Activated T-helper 1 cell treated with anti-CD3 and anti-CD28 coated beads, Interleukin-12 subunit alpha, Interleukin-12 subunit beta, Interleukin-2, Interleukin-4 antibody, amounts not matched to agents 30 ng/mL and 10 ng/mL and 1 ng/mL, durations not matched to agents 14 hours and 24 hours and 36 hours (primary cell): Measurements from ENCODE around the gene GALNT13. TPM values are rescaled to one million over a fixed set of nuclear protein-coding genes. Genes with fewer than 3 reads are reported as not detected.

Experiments used
- DNase-seq: peaks from one replicate; pipeline ENCODE4 v3.0.0; 2021; ENCODE audit warnings: low spot score
- H3K27ac Mint-ChIP-seq: one replicate; pipeline ENCODE4 v1.8.0; 2021; ENCODE audit warnings: mild to moderate bottlenecking, mixed read lengths
- H3K27me3 Mint-ChIP-seq: one replicate; pipeline ENCODE4 v1.8.0; 2022; ENCODE audit warnings: mild to moderate bottlenecking, moderate library complexity, mixed read lengths; ENCODE audit not compliant: insufficient read depth
- H3K36me3 Mint-ChIP-seq: one replicate; pipeline ENCODE4 v1.8.0; 2021; ENCODE audit warnings: low read depth, mixed read lengths
- H3K4me1 Mint-ChIP-seq: one replicate; pipeline ENCODE4 v1.8.0; 2021; ENCODE audit warnings: low read depth, mixed read lengths
- H3K4me3 Mint-ChIP-seq: one replicate; pipeline ENCODE4 v1.8.0; 2021; ENCODE audit warnings: mild to moderate bottlenecking, moderate library complexity, mixed read lengths
- H3K9me3 Mint-ChIP-seq: one replicate; pipeline ENCODE4 v1.8.0; 2021; ENCODE audit warnings: mixed read lengths
- intact Hi-C: fragments of 100-400 bp; cut with micrococcal nuclease; formaldehyde crosslinking; loops from one replicate; pipeline ENCODE4 v1.15.1; 2024
- total RNA-seq: library from RNA; stranded (reverse); gene quantifications from 2 replicates; pipeline ENCODE4 v1.2.3, GENCODE V29; 2022

Gene GALNT13
- total RNA-seq, 1 donor from 2014 or later = not detected

DNA sequence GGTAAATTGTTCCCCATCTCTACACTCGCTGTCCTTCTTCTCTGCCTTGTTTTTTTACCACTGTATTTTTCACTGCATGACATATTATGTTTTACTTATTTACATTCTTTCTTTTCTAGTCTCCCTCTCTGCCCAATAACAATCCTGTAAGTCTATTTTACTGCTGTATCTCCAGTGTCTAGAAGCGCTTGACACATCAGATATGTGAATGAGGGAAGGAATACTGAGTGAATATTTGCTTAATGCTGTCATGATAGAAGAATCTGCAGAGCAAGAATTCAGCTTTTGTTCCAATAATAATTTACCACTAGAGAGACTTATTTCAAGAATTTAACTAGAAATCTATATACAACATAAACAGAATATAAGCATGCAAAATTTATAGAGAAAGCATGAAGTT, 99.5 kb downstream of the GALNT13 start:
- no peak overlapping the region for H3K27ac Mint-ChIP-seq
- no peak overlapping the region for H3K4me3 Mint-ChIP-seq
- H3K36me3 Mint-ChIP-seq = no peaks in the 10 kb centered on the region
- no peaks in the 10 kb centered on the region for H3K4me1 Mint-ChIP-seq
- no peaks in the 10 kb centered on the region for H3K27me3 Mint-ChIP-seq
- no peaks in the 10 kb centered on the region for H3K9me3 Mint-ChIP-seq
- intact Hi-C loops = no loop called here
- no peak for DNase-seq

DNA sequence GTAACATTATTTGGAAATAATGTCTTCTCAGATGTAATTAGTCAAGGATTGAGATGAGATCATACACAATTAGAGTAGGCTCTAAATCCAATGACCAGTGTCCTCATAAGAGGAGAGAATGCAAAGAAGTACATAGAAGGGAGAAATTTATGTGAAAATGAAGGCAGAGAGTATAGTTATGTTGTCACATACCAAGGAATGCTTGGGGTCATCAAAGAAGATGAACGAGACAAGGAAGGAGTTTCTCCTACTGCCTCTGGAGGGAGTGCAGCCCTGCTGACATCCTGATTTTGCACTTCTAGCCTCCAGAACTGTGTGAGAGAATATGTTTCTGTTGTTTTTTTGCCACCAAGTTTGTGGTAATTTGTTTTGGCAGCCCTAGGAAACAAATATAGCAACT, 100.1 kb downstream of the GALNT13 start:
- no peaks in the 10 kb centered on the region for H3K36me3 Mint-ChIP-seq
- no peaks in the 10 kb centered on the region for H3K9me3 Mint-ChIP-seq
- no peaks in the 10 kb centered on the region for H3K4me1 Mint-ChIP-seq
- H3K27ac Mint-ChIP-seq = no peak overlapping the region
- no peak overlapping the region for H3K4me3 Mint-ChIP-seq
- DNase-seq = no peak
- intact Hi-C loops = no loop called here
- no peaks in the 10 kb centered on the region for H3K27me3 Mint-ChIP-seq

GRCh38 chr2:153972412-153972811, 100.7 kb downstream of the GALNT13 start:
- intact Hi-C loops = no loop called here
- Mint-ChIP-seq H3K36me3 (no peaks in the 10 kb centered on the region), H3K27ac (no peak overlapping the region), H3K27me3 (no peaks in the 10 kb centered on the region), H3K4me1 (no peaks in the 10 kb centered on the region), H3K9me3 (no peaks in the 10 kb centered on the region), H3K4me3 (no peak overlapping the region)
- no peak for DNase-seq

DNA sequence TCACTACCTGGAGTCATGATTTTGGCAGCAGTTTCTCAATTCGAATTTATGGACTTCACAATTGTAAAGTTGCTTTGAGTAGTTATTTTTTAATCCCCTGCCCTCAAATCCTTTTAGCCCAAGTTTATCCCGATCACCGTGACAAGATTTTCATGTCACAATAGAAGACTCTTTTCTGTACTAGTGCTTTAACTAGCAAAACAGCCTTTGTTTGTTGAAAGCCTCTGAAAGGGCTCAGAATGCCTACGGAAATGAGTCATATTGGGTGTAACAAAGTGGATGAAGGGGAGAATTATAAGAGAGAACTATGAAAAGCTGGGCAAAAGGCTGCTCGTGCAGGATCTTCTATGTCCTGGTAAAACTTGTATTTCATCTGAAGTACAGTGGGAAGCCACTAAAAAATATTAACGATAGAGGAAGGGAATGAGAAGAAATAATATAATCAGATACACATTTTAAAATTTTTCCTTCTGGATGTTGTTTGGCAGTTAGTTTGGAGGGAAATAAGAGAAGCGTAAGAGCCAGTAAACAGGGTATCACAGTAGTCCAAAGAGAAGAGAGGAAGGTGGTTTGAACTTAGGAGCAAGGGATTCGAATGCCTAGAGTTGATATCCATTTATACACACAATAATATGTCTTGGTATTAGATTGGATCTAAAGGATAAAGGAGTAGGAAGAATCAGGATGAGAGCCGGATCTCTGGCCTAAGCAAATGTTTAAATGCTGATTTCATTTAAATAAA, 114.9 kb downstream of the GALNT13 start:
- H3K27ac Mint-ChIP-seq = no peak overlapping the region
- no peaks in the 10 kb centered on the region for H3K9me3 Mint-ChIP-seq
- no peak overlapping the region for H3K4me3 Mint-ChIP-seq
- H3K36me3 Mint-ChIP-seq = no peaks in the 10 kb centered on the region
- no peak for DNase-seq
- H3K27me3 Mint-ChIP-seq = no peaks in the 10 kb centered on the region
- H3K4me1 Mint-ChIP-seq = no peaks in the 10 kb centered on the region
- intact Hi-C loops = no loop called here

DNA sequence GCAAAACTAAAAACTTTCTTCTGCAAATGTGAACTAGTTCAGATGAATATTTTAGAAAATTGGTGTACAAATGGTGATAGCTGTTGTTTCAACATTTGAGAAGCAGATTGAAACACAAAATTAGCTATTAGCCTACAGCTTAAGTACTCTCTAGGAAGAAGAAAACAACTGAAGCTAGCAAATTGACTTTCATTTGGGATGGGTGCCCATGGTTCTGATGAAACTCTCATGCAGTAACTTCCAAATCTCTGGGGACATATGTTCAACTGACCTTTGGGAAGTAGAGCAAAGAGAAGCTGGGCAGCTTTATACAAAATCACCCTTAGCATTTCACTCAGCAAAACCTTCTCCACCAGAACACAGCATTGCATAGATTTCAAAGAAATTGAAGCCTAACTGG, 119.0 kb downstream of the GALNT13 start:
- Mint-ChIP-seq H3K27ac (no peak overlapping the region), H3K4me1 (no peaks in the 10 kb centered on the region), H3K36me3 (no peaks in the 10 kb centered on the region), H3K9me3 (no peaks in the 10 kb centered on the region), H3K27me3 (no peaks in the 10 kb centered on the region), H3K4me3 (no peak overlapping the region)
- DNase-seq = no peak
- intact Hi-C loops = no loop called here

DNA sequence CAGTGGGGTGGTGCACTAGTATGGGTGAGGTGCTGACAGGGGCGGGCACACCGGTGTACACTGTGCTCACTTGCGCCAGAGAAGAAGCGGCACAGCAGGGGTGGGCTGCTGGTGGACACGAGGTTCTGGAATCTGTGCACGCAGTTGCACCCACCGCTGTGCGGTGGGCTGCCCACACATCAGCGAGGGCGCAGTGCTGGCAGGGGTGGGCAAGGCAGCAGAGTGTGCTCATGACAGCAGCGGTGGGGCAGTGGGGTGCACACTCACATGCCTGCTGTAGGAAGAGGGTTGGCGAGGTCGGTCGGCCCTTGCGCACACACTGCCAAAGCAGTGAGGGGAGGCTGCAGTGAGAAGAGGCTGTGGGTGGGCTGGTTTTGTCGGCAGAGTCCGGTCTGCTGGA, 141.8 kb downstream of the GALNT13 start:
- intact Hi-C loops = no loop called here
- Mint-ChIP-seq H3K9me3 (peaks cover 16% of the 10 kb centered on the region), H3K36me3 (no peaks in the 10 kb centered on the region), H3K4me1 (no peaks in the 10 kb centered on the region), H3K4me3 (no peak overlapping the region), H3K27me3 (no peaks in the 10 kb centered on the region), H3K27ac (no peak overlapping the region)
- no peak for DNase-seq

- Mint-ChIP-seq H3K27me3 (no peaks in the 10 kb centered on the region), H3K4me1 (no peaks in the 10 kb centered on the region), H3K4me3 (no peak overlapping the region), H3K27ac (no peak overlapping the region), H3K9me3 (peaks cover 16% of the 10 kb centered on the region), H3K36me3 (no peaks in the 10 kb centered on the region)
- intact Hi-C loops = no loop called here
- no peak for DNase-seq
Measured at GRCh38 chr2:154015233-154015632, 143.5 kb downstream of the GALNT13 start.

DNA sequence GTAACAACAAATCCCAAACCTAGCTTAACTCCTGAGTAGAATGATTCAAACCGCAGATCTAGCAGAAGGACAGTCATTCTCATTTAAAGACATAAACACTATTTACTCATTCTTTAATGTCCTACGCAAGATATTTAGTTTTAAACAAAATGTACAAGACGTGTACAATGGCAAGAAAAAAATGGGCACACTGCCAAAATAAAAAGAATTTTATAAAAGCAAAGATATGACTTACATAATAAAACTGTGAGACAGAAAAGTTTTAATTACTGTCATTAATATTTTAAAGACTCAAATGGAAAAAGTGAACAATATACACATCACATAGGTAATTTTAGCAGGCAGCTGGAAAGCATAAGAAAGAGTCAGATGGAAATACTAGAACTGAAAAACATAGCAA, 157.8 kb downstream of the GALNT13 start:
- DNase-seq = no peak
- Mint-ChIP-seq H3K4me3 (no peak overlapping the region), H3K9me3 (peaks cover 8% of the 10 kb centered on the region), H3K27me3 (no peaks in the 10 kb centered on the region), H3K27ac (no peak overlapping the region), H3K36me3 (no peaks in the 10 kb centered on the region), H3K4me1 (no peaks in the 10 kb centered on the region)
- intact Hi-C loops = no loop called here

DNA sequence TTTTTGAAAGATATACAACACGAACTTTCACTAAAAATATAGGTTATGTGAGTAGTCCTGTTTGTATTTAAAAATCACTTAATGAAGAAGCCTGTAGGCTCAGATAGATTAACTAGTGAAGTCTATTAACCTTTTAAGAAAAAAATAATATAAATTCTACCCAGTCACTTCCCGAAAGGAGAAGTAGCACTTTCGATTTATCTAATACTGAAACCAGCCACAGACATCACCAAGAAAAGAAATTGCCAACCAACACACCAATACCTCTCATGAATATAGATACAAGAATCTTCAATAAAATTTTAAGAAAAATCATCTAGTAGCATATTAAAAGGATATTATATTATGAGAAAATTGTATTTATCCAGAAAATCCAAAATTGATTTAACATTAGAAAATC, 160.5 kb downstream of the GALNT13 start:
- H3K27me3 Mint-ChIP-seq = no peaks in the 10 kb centered on the region

GRCh38 chr2:154046493-154046892, 174.8 kb downstream of the GALNT13 start:
- Mint-ChIP-seq H3K9me3 (no peaks in the 10 kb centered on the region), H3K27me3 (no peaks in the 10 kb centered on the region), H3K36me3 (no peaks in the 10 kb centered on the region), H3K27ac (no peak overlapping the region), H3K4me1 (no peaks in the 10 kb centered on the region), H3K4me3 (no peak overlapping the region)
- no peak for DNase-seq
- intact Hi-C loops = no loop called here

More for the DNA sequence above, 160.5 kb downstream of the GALNT13 start:
- Mint-ChIP-seq H3K36me3 (no peaks in the 10 kb centered on the region), H3K4me3 (no peak overlapping the region), H3K4me1 (no peaks in the 10 kb centered on the region), H3K9me3 (no peaks in the 10 kb centered on the region), H3K27ac (no peak overlapping the region)
- no peak for DNase-seq
- intact Hi-C loops = no loop called here

- H3K4me1 Mint-ChIP-seq = no peaks in the 10 kb centered on the region
- no peaks in the 10 kb centered on the region for H3K9me3 Mint-ChIP-seq
- H3K4me3 Mint-ChIP-seq = no peak overlapping the region
- no peak overlapping the region for H3K27ac Mint-ChIP-seq
- no peak for DNase-seq
- intact Hi-C loops = no loop called here
- H3K36me3 Mint-ChIP-seq = no peaks in the 10 kb centered on the region
- no peaks in the 10 kb centered on the region for H3K27me3 Mint-ChIP-seq
Measured at GRCh38 chr2:154048905-154049304, 177.2 kb downstream of the GALNT13 start.

- H3K36me3 Mint-ChIP-seq = no peaks in the 10 kb centered on the region
Measured at GRCh38 chr2:154049561-154049960, 177.8 kb downstream of the GALNT13 start.

DNA sequence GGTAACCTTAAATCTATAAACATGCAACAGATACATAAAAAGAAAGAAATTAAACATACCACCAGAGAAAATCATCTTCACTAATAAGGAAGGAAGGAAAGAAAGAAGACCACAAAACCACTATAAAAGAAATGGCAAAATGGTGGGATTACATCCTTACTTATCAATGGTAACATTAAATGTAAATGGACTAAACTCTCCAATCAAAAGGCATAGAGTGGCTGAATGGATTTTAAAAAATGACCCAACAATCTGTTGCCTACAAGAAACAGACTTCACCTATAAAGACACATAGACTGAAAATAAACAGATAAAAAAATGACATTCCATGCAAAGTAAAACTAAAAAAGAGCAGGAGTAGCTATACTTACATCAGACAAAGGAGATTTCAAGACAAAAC, 195.4 kb downstream of the GALNT13 start:
- H3K4me3 Mint-ChIP-seq = no peak overlapping the region
- H3K36me3 Mint-ChIP-seq = no peaks in the 10 kb centered on the region
- peaks cover 3% of the 10 kb centered on the region for H3K9me3 Mint-ChIP-seq
- intact Hi-C loops = no loop called here
- DNase-seq = no peak
- H3K27ac Mint-ChIP-seq = no peak overlapping the region
- no peaks in the 10 kb centered on the region for H3K4me1 Mint-ChIP-seq
- H3K27me3 Mint-ChIP-seq = no peaks in the 10 kb centered on the region

More at GRCh38 chr2:154049561-154049960, 177.8 kb downstream of the GALNT13 start:
- no peaks in the 10 kb centered on the region for H3K4me1 Mint-ChIP-seq
- no peaks in the 10 kb centered on the region for H3K9me3 Mint-ChIP-seq
- H3K4me3 Mint-ChIP-seq = no peak overlapping the region
- H3K27me3 Mint-ChIP-seq = no peaks in the 10 kb centered on the region
- no peak for DNase-seq
- intact Hi-C loops = no loop called here
- H3K27ac Mint-ChIP-seq = no peak overlapping the region

GRCh38 chr2:154078926-154079325, 207.2 kb downstream of the GALNT13 start:
- Mint-ChIP-seq H3K27me3 (no peaks in the 10 kb centered on the region), H3K9me3 (no peaks in the 10 kb centered on the region), H3K4me3 (no peak overlapping the region), H3K4me1 (no peaks in the 10 kb centered on the region), H3K36me3 (no peaks in the 10 kb centered on the region), H3K27ac (no peak overlapping the region)
- intact Hi-C loops = no loop called here
- DNase-seq = no peak
